Measurements from ENCODE around the gene KIF23.

DNA sequence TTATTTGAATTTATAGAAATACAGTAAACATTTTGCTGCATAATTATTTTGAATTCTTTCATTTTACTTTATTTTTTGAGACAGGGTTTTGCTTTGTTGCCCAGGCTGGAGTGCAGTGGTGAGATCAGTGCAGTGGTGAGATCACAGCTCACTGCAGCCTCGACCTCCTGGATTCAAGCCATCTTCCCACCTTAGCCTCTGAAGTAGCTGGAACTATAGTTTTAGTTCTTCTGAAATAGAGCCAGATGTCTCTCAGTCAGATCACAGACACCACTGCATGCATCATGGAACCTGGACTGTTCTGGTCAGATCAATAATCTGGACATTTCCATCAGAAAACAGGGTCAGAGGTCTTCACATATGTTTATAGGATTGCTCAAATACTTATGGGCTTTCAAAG lies 46.3 kb downstream of the KIF23 start:
- TF ChIP-seq, protein P1, sequence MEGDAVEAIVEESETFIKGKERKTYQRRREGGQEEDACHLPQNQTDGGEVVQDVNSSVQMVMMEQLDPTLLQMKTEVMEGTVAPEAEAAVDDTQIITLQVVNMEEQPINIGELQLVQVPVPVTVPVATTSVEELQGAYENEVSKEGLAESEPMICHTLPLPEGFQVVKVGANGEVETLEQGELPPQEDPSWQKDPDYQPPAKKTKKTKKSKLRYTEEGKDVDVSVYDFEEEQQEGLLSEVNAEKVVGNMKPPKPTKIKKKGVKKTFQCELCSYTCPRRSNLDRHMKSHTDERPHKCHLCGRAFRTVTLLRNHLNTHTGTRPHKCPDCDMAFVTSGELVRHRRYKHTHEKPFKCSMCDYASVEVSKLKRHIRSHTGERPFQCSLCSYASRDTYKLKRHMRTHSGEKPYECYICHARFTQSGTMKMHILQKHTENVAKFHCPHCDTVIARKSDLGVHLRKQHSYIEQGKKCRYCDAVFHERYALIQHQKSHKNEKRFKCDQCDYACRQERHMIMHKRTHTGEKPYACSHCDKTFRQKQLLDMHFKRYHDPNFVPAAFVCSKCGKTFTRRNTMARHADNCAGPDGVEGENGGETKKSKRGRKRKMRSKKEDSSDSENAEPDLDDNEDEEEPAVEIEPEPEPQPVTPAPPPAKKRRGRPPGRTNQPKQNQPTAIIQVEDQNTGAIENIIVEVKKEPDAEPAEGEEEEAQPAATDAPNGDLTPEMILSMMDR (IDR thresholded peaks at IDR 0.05), result no peak
- TF ChIP-seq POLR2A (IDR thresholded peaks at IDR 0.05) (no peak), EP300 (IDR thresholded peaks at IDR 0.05; ENCODE audit: low read depth) (no peak)

Measured in transverse colon (tissue), 3 donors.